NOMO-1 (cell line): ENCODE data around the gene EPHB2.

Experiments
- DNase-seq, 2 experiments: peaks; one replicate each; lab custom pipeline; 2025; ENCODE audit not compliant: unreplicated experiment in 2 of 2; lab: John Stamatoyannopoulos, UW

EPHB2 gene

GRCh38 chr1:22777388-22778057, 66.9 kb downstream of the EPHB2 start:
- no peak for DNase-seq

- no peak for DNase-seq
Observed at GRCh38 chr1:22778408-22778807, 67.8 kb downstream of the EPHB2 start.

- DNase-seq, result no peak
Observed at GRCh38 chr1:22778862-22779520, 68.4 kb downstream of the EPHB2 start.

GRCh38 chr1:22780696-22781095, 70.1 kb downstream of the EPHB2 start:
- DNase-seq, result no peak

- DNase-seq, result no peak
Observed at GRCh38 chr1:22781483-22781882, 70.8 kb downstream of the EPHB2 start.

- DNase-seq, result no peak
Observed at GRCh38 chr1:22782406-22782805, 71.8 kb downstream of the EPHB2 start.

- no peak for DNase-seq
Observed at GRCh38 chr1:22784317-22784716, 73.7 kb downstream of the EPHB2 start.

- DNase-seq, result no peak
Observed at GRCh38 chr1:22784737-22785136, 74.1 kb downstream of the EPHB2 start.

- DNase-seq, result no peak
Observed at GRCh38 chr1:22786101-22786500, 75.5 kb downstream of the EPHB2 start.

- no peak for DNase-seq
Observed at GRCh38 chr1:22786719-22787489, 76.3 kb downstream of the EPHB2 start.

GRCh38 chr1:22787636-22788035, 77.0 kb downstream of the EPHB2 start:
- no peak for DNase-seq

- no peak for DNase-seq
Observed at GRCh38 chr1:22788254-22788661, 77.6 kb downstream of the EPHB2 start.

GRCh38 chr1:22789356-22789994, 78.8 kb downstream of the EPHB2 start:
- DNase-seq, result no peak

- no peak for DNase-seq
Observed at GRCh38 chr1:22790232-22791008, 79.8 kb downstream of the EPHB2 start.

GRCh38 chr1:22791831-22792347, 81.2 kb downstream of the EPHB2 start:
- DNase-seq, result no peak

- no peak for DNase-seq
Observed at GRCh38 chr1:22792396-22793160, 81.9 kb downstream of the EPHB2 start.

- no peak for DNase-seq
Observed at GRCh38 chr1:22793647-22794046, 83.0 kb downstream of the EPHB2 start.

- DNase-seq, result no peak
Observed at GRCh38 chr1:22794647-22795365, 84.2 kb downstream of the EPHB2 start.

- DNase-seq, result no peak
Observed at GRCh38 chr1:22795366-22795714, 84.7 kb downstream of the EPHB2 start.
